Anterior cingulate cortex (tissue), 58 donors: ENCODE measurements around the gene GJB2.

Source experiments
- DNase-seq, 58 donors: peaks; one replicate each; lab custom pipeline; 2025; lab: John Stamatoyannopoulos, UW

The GJB2 gene

GRCh38 chr13:20192836-20193161, at the start of gene GJB2:
Gene GJB2, minus strand, starts transcription at chr13:20192938. Its CDS starts 3,357 bp downstream, at chr13:20189581.
- DNase-seq = no peak

- DNase-seq = no peak
These were observed 48.9 kb upstream of the GJB2 start for GRCh38 chr13:20241593-20241992.

- no peak for DNase-seq
These were observed 47.0 kb upstream of the GJB2 start for GRCh38 chr13:20239748-20240147.

GRCh38 chr13:20232556-20233277, 40.0 kb upstream of the GJB2 start:
- no peak for DNase-seq

GRCh38 chr13:20231839-20232555, 39.3 kb upstream of the GJB2 start, which contains the start of gene GJB6:
Gene GJB6, minus strand, starts transcription at chr13:20232319. Its CDS starts 8,839 bp downstream, at chr13:20223480.
- DNase-seq = peak in 3 of 58 donors; percentile 1 to 11 (median 3)

DNA sequence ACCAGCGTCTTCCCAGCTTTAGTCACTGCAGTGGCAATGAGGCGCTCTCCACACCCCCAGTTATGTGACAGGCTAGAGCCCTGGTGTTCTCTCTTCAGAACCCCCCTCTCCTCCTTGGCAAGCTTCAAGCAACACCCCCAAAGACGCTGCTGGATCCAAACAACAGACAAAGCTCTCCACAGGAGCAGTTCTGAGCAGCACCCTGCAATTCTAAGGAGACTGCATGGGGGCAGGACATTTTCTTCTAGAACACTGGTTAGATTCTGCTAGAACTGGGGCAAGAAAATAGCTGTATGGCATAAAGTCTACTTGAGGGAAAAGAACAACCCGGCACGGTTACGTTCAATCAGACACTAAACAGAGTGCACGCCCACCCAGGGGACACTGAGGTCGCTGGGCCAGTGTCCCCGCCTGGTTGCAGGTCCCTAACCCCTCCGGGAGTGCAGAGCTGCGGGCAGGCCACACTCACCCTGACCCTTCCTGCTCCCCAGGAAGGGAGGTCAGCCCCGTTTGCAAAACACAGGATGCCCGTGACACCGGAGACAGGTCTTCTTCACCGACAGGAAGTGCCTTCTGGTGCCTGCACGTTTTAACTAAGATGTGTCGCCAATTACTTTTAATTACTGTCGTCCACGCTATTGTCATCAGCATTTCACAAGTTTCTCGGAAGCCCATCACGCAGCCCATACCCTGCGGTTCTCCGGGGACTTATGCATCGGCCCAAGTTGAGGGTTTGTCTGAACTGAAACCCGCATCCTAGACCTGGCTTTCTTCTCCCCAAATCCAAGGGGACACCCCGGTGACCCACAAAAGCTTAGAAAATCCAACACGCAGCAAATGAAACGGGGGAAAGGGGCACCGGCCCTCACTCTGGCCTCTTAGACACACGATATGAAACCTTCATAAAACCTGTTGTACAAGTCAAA, 38.4 kb upstream of the GJB2 start:
- peak in 24 of 58 donors; percentile 3 to 77 (median 36) for DNase-seq

- no peak for DNase-seq
These were observed 35.0 kb upstream of the GJB2 start for GRCh38 chr13:20227730-20228129.

- no peak for DNase-seq
These were observed 34.5 kb upstream of the GJB2 start for GRCh38 chr13:20227288-20227687.

GRCh38 chr13:20222553-20222952, 29.8 kb upstream of the GJB2 start:
- no peak for DNase-seq

- DNase-seq = no peak
These were observed 29.0 kb upstream of the GJB2 start for GRCh38 chr13:20221772-20222171.

DNA sequence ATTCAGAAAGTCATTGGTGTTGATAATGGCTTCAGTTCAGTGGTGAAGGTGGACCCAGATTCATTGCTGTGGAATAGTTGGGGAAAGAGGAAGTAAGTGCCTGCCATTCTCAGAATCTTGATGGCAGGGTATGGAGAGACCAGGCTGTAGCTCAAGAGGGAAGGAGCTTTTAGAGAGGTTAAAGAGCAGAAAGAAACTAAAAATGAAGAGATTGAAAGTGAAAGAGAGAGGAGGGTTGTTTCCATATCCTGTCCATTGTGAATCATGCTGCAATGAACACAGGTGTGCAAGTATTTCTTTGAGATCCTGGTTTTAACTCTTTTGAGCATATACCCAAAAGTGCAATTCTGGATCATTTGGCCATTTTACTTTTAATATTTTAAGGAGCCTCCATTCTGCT, 26.8 kb upstream of the GJB2 start:
- no peak for DNase-seq

DNA sequence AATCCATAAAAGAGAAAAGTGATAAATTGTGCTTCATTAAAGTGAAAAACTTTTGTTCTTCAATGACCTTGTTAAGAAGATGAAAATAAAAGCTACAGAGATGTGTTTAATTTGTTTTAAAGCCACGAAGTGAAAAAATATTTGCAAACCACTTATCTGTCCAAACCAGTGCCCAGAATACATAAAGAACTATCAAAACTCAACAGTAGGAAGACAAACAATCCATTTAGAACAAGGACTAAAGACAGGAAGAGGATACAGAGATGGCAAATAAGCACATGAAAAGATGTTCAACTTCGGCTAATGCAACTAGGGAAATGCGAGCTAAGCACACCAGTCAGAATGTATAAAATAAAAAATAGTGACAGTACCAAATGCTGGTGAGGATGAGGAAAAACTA, 24.4 kb upstream of the GJB2 start:
- no peak for DNase-seq

DNA sequence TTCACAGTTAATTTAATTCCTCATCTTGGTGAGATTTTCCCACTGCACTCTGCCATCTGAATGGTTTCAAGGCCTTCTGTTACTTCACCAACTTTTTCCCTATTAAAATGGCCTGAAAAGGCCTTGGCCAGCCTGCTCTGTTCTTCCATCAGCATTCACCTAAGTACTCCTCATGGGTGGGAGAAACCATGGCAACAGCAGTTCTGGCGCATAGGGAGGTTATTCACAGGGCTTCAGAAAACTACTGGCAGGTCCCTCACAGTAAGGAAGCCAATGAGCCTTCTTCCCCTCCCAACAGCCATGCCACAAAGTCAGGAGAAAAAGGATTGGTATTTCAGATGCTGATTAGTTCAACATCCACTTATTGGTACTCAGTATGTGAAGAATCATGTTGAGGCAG, 17.2 kb upstream of the GJB2 start:
- DNase-seq = peak in 23 of 58 donors; percentile 7 to 85 (median 29)

DNA sequence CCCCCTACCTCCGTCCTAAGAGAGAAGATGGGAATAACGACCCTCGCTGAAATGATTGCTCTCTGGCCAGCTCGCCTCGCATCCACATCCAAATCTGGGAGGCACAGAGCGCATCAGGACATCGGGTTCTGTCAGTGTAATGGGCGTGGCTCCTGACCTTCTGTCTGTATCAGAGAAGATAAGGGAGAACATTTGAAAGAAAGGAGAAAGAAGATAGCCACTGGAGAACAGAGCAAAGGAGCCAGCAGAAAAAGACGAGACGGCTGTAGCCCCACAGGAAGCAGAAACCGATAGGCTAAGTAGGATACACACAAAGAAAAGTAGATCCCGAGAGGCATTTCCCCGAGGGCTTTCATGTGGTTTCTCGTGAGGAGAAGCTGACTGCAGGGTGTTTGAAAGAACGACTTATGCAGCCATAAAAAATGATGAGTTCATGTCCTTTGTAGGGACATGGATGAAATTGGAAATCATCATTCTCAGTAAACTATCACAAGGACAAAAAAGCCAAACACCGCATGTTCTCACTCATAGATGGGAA, 14.0 kb upstream of the GJB2 start:
- no peak for DNase-seq

DNA sequence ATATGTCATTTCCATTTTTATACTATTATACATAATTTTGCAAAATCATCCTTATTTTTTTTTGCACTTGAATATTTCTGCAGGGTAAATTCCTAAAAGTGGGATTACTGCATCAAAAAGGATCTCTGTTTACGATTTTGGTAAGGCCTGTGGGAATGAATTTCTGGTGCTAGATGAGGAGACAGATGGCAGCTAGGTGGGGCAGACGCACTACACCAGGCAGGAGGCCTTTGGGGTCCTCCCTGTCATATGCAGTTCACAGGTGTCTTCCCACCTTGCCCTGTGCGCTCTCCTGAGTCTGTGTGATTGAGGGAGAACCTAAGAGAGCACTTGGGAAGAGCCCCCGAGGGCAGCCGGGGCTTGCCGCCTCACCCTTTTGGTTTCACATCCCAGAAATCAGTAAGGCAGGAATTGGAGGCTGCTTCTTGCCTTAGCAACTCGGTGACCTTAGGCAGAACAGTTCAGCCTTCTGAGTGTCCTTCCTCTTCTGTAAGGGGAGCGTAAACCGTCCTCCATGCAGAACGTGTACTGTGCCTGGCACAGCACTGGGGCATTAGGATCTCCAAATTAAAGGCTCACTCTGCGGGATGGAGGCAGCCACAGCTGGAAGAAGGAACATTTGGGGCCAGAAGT, 13.4 kb upstream of the GJB2 start:
- no peak for DNase-seq

- no peak for DNase-seq
These were observed 6.0 kb upstream of the GJB2 start for GRCh38 chr13:20198781-20199180.

DNA sequence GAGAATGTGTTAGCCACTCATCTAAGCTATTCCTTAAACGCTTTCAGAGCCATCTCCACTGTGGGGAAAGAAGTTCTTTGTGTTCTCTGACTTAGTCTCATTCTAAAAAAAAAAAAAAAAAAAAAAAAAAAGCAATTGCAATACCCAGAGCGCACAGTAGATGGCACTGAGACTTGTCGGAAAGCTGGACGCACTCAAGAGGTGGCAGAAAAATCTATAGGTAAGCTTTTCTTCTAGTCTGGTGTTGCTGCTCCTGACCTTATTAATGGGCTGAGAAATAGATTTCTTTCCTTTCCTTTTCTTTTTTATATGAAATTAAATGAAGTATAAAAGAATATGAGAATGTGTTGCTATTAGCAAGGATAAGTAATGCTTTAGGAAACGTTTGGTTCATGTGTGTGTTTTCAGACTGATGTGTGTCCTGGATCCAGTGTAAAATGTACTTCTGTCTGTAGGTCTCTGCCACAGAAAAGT, 4.7 kb upstream of the GJB2 start:
- peak in 3 of 58 donors; percentile 10 to 18 (median 12) for DNase-seq

- no peak for DNase-seq
These were observed 3.1 kb upstream of the GJB2 start for GRCh38 chr13:20195801-20196200.

- no peak for DNase-seq
These were observed 1.3 kb upstream of the GJB2 start for GRCh38 chr13:20193907-20194631.
